CD4-positive, alpha-beta memory T cell (primary cell): ENCODE results near the gene DPCD. TPM values are rescaled to one million over a fixed set of nuclear protein-coding genes. Genes with fewer than 3 reads are reported as not detected.
A peak's percentile ranks its signal among the peaks of the same experiment; 100 is the strongest.
"Not testable (repeated sequence)": the region's sequence is repeated elsewhere in the genome, so short reads cannot be mapped to it uniquely, and the experiment has no call there.

Experiments used
- CTCF ChIA-PET: fragments of 350-600 bp; sonication (Branson Sonifier 250); formaldehyde crosslinking; loops from one replicate; lab custom pipeline; 2021; ENCODE audit warnings: inconsistent platforms; ENCODE audit not compliant: partially characterized antibody; lab: Charles Lee
- POLR2A ChIA-PET: fragments of 350-600 bp; sonication (Branson Sonifier 250); formaldehyde crosslinking; loops from one replicate; lab custom pipeline; 2021; ENCODE audit not compliant: partially characterized antibody; lab: Charles Lee
- DNase-seq, 5 donors: peaks; one replicate each; pipeline versions ENCODE4 v3.0.0 to v3.0.0-alpha.2; 2020 to 2022; ENCODE audit warnings: mixed read lengths in 1 of 5
- H3K27ac ChIP-seq: one replicate; pipeline ENCODE4 v1.7.0; 2013; ENCODE audit warnings: low read depth, low read length
- H3K27me3 ChIP-seq: 2 replicates; pipeline ENCODE4 v1.7.0; 2013; ENCODE audit warnings: mild to moderate bottlenecking, low read length, moderate library complexity; ENCODE audit not compliant: insufficient read depth
- H3K36me3 ChIP-seq: 2 replicates; pipeline ENCODE4 v1.7.0; 2013; ENCODE audit warnings: mild to moderate bottlenecking, low read length, moderate library complexity; ENCODE audit not compliant: insufficient read depth
- H3K4me1 ChIP-seq: 2 replicates; pipeline ENCODE4 v1.7.0; 2013; ENCODE audit warnings: mild to moderate bottlenecking, low read length, moderate library complexity; ENCODE audit not compliant: insufficient read depth
- H3K4me3 ChIP-seq, 2 donors: one replicate each; pipeline ENCODE4 v1.7.0; 2013; ENCODE audit warnings: low read length in 2 of 2, mild to moderate bottlenecking in 1 of 2
- H3K9me3 ChIP-seq, 2 donors: one replicate each; pipeline ENCODE4 v1.7.0; 2013; ENCODE audit warnings: low read length in 2 of 2, control low read depth in 1 of 2; ENCODE audit not compliant: control insufficient read depth in 1 of 2
- H3K27ac Mint-ChIP-seq, 7 donors: one replicate each; pipeline ENCODE4 v1.8.0; 2020 to 2021; ENCODE audit warnings: mixed read lengths in 7 of 7, mild to moderate bottlenecking in 6 of 7, inconsistent platforms in 3 of 7, moderate library complexity in 3 of 7
- H3K27me3 Mint-ChIP-seq, 2 donors: one replicate each; pipeline ENCODE4 v1.8.0; 2020 to 2021; ENCODE audit warnings: mixed read lengths in 2 of 2
- H3K36me3 Mint-ChIP-seq, 2 donors: one replicate each; pipeline ENCODE4 v1.8.0; 2020 to 2021; ENCODE audit warnings: mixed read lengths in 2 of 2, inconsistent platforms in 1 of 2, mild to moderate bottlenecking in 1 of 2
- H3K4me1 Mint-ChIP-seq, 4 donors: one replicate each; pipeline ENCODE4 v1.8.0; 2020 to 2021; ENCODE audit warnings: mixed read lengths in 4 of 4, mild to moderate bottlenecking in 1 of 4
- H3K4me3 Mint-ChIP-seq, 8 donors: one replicate each; pipeline ENCODE4 v1.8.0; 2020 to 2021; ENCODE audit warnings: mixed read lengths in 8 of 8, mild to moderate bottlenecking in 7 of 8, moderate library complexity in 6 of 8, inconsistent platforms in 3 of 8
- H3K9me3 Mint-ChIP-seq, 8 donors: one replicate each; pipeline ENCODE4 v1.8.0; 2020 to 2021; ENCODE audit warnings: mixed read lengths in 8 of 8, mild to moderate bottlenecking in 5 of 8, inconsistent platforms in 3 of 8, moderate library complexity in 1 of 8
- intact Hi-C: fragments of 100-400 bp; cut with micrococcal nuclease; formaldehyde crosslinking; loops from one replicate; pipeline ENCODE4 v1.15.1; 2023
- polyA plus RNA-seq, 2 donors: library from polyadenylated mRNA; unstranded; fragments of 300-500 nt; fragmentation: Illumina TruSeq; gene quantifications; one replicate each; pipeline ENCODE4 v1.2.3, GENCODE V29; 2021
- total RNA-seq, 2 experiments: library from RNA; stranded (reverse); gene quantifications; one replicate each; pipeline ENCODE4 v1.2.3, GENCODE V29; 2021

DPCD gene
- total and polyA plus RNA-seq, 4 experiments from 2014 or later, result 1.0 to 1.9 (median 1.3) TPM

- H3K4me1 ChIP-seq, result peaks cover 17% of the 10 kb centered on the region
- H3K36me3 ChIP-seq, result peaks cover 20% of the 10 kb centered on the region
- H3K27ac Mint-ChIP-seq, result peak overlapping the region in 2 of 7 donors; percentile 19 to 51
- peaks cover 22 to 37% of the 10 kb centered on the region in 2 donors for H3K36me3 Mint-ChIP-seq
- H3K4me3 Mint-ChIP-seq, result peak overlapping the region in 2 of 8 donors; percentile 15 to 59
- no peaks in the 10 kb centered on the region for H3K9me3 ChIP-seq
- H3K27me3 Mint-ChIP-seq, result no peaks in the 10 kb centered on the region
- H3K4me3 ChIP-seq, result no peak overlapping the region
- CTCF ChIA-PET, result interaction anchor here (3.8 kb wide), 1 partner anchor 15 kb away, joined by 18 read pairs; no protein-coding TSS in a partner anchor
- no peaks in the 10 kb centered on the region for H3K27me3 ChIP-seq
- no peak overlapping the region for H3K27ac ChIP-seq
- no peaks in the 10 kb centered on the region for H3K9me3 Mint-ChIP-seq
- POLR2A ChIA-PET, result interaction anchor here (1.5 kb wide), 1 partner anchor 232 kb away, joined by 5 read pairs; the partner anchor contains the start of gene OGA
- intact Hi-C loops, result loop anchor here (5.0 kb wide), 1 partner anchor 196 kb away; the partner anchor contains the start of gene NPM3
- DNase-seq, result no peak
- H3K4me1 Mint-ChIP-seq, result peaks cover 11 to 40% (median 26%) of the 10 kb centered on the region in 4 donors
These were observed 2.3 kb upstream of the DPCD start for GRCh38 chr10:101585841-101586240.

GRCh38 chr10:101588879-101589278 lies 758 bp downstream of the DPCD start:
- Histone ChIP-seq H3K4me3 (peak overlapping the region; percentile 79 to 81), H3K9me3 (no peaks in the 10 kb centered on the region), H3K27me3 (no peaks in the 10 kb centered on the region), H3K27ac (no peak overlapping the region), H3K4me1 (peaks cover 17% of the 10 kb centered on the region), H3K36me3 (peaks cover 5% of the 10 kb centered on the region)
- Mint-ChIP-seq H3K9me3 (no peaks in the 10 kb centered on the region), H3K27me3 (no peaks in the 10 kb centered on the region), H3K27ac (peak overlapping the region in 1 of 7 donors; percentile 82), H3K4me1 (peaks cover 11 to 40% (median 26%) of the 10 kb centered on the region in 4 donors), H3K36me3 (peaks cover 9 to 18% of the 10 kb centered on the region in 2 donors), H3K4me3 (peak overlapping the region; percentile 94 to 97 (median 94))
- DNase-seq, result no peak
- intact Hi-C loops, result loop anchor here (1.0 to 5.0 kb wide), 2 partner anchors 19 to 193 kb away; partner anchors contain the start of gene NPM3
- ChIA-PET POLR2A (interaction anchor here (0.6 to 1.4 kb wide), 2 partner anchors 13 to 15 kb away, joined by 3 to 4 read pairs; no protein-coding TSS in a partner anchor), CTCF (interaction anchor here (0.9 to 3.8 kb wide), 3 partner anchors 14 to 18 kb away, joined by 3 to 18 read pairs (median 13); no protein-coding TSS in a partner anchor)

- H3K27me3 ChIP-seq, H3K27ac Mint-ChIP-seq, H3K4me3 ChIP-seq, POLR2A ChIA-PET, H3K9me3 Mint-ChIP-seq, H3K9me3 ChIP-seq, H3K36me3 ChIP-seq, H3K27ac ChIP-seq, H3K4me3 Mint-ChIP-seq, intact Hi-C loops, DNase-seq, H3K4me1 ChIP-seq, H3K27me3 Mint-ChIP-seq, H3K36me3 Mint-ChIP-seq, H3K4me1 Mint-ChIP-seq: not testable (repeated sequence)
- CTCF ChIA-PET, result interaction anchor here (1.0 kb wide), 1 partner anchor 9 kb away, joined by 3 read pairs; no protein-coding TSS in a partner anchor
These were observed 5.2 kb downstream of the DPCD start for GRCh38 chr10:101593331-101593730.

GRCh38 chr10:101595591-101596433 lies 7.7 kb downstream of the DPCD start:
- no peak overlapping the region for H3K27ac Mint-ChIP-seq
- Histone ChIP-seq H3K4me1 (no peaks in the 10 kb centered on the region), H3K4me3 (no peak overlapping the region), H3K27me3 (no peaks in the 10 kb centered on the region), H3K27ac (no peak overlapping the region), H3K36me3 (no peaks in the 10 kb centered on the region), H3K9me3 (no peaks in the 10 kb centered on the region)
- H3K4me3 Mint-ChIP-seq, result no peak overlapping the region
- ChIA-PET CTCF (interaction anchor here (1.0 kb wide), 1 partner anchor 25 kb away, joined by 3 read pairs; no protein-coding TSS in a partner anchor), POLR2A (no interaction called here)
- DNase-seq, result no peak
- H3K27me3 Mint-ChIP-seq, result no peaks in the 10 kb centered on the region
- H3K36me3 Mint-ChIP-seq, result peaks cover 0 to 1% of the 10 kb centered on the region in 2 donors
- no peaks in the 10 kb centered on the region for H3K4me1 Mint-ChIP-seq
- intact Hi-C loops, result no loop called here
- no peaks in the 10 kb centered on the region for H3K9me3 Mint-ChIP-seq

DNA sequence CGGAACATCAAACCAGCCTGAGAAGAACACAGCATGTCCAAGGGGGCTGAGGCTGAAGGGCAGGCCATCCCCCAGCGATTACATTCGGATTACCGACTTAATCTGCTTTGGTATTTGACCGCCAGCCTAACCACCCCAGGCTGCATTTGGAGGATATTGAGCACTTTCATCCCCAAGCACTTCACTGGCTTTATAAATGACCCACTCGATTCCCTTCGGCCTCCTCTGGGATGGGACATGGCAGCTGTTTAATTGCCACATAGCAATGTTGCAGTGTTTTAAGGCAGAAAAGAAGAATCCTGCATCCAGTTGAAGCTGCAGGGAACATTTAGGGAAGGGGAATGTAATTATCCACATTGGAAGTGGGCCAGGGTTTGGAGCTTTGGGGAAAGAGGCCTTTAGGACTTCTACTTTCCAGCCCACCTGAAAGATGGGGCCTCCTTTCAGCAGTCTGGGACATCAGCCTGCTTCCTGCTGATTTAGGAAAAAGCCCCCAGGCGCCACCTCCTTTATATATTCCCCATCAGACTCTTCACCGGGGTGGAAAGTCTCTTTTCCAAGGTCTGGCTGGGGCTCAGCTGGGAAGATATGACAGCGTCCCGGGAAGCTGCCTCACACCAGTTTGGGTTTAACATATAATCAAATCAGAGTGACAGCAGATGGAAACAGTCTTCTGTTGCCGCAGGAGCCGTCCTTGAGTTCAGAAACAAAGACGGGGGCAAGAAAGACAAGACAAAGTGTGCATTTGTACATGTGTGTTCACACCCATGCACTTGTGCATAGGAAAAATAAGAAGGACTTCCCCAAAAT lies 9.2 kb downstream of the DPCD start:
- Histone ChIP-seq H3K36me3 (no peaks in the 10 kb centered on the region), H3K9me3 (no peaks in the 10 kb centered on the region), H3K27me3 (no peaks in the 10 kb centered on the region), H3K4me1 (no peaks in the 10 kb centered on the region), H3K4me3 (no peak overlapping the region), H3K27ac (no peak overlapping the region)
- Mint-ChIP-seq H3K4me3 (no peak overlapping the region), H3K27ac (peak overlapping the region in 1 of 7 donors; percentile 48), H3K27me3 (no peaks in the 10 kb centered on the region), H3K9me3 (no peaks in the 10 kb centered on the region), H3K4me1 (no peaks in the 10 kb centered on the region), H3K36me3 (peaks cover 0 to 1% of the 10 kb centered on the region in 2 donors)
- DNase-seq, result no peak
- CTCF ChIA-PET, result no interaction called here
- POLR2A ChIA-PET, result no interaction called here
- intact Hi-C loops, result no loop called here

DNA sequence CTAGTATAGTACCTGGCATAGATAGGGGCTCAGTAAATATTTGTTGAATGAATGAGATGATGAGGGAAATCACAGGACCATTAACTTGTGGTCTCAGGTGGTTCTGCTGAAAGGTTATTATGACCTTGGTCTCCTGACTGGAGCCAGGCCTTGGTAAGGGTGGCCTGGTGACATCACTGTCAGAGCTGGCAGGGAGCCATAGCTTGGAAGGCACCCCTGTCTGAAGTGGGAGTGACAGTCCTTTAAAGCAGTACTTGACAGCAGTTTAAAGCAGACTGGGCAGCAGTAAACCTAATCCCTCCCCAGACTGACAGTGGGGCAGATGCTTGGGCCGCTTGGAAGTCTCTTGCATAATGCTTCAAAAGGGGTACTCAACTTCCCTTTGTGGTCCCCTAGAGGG lies 13.4 kb downstream of the DPCD start:
- Histone ChIP-seq H3K27me3 (no peaks in the 10 kb centered on the region), H3K36me3 (peaks cover under 1% of the 10 kb centered on the region), H3K9me3 (no peaks in the 10 kb centered on the region), H3K4me3 (no peak overlapping the region), H3K27ac (no peak overlapping the region), H3K4me1 (no peaks in the 10 kb centered on the region)
- Mint-ChIP-seq H3K36me3 (peaks cover 8 to 21% of the 10 kb centered on the region in 2 donors), H3K27me3 (no peaks in the 10 kb centered on the region), H3K27ac (peak overlapping the region in 2 of 7 donors; percentile 27 to 75), H3K4me1 (no peaks in the 10 kb centered on the region), H3K9me3 (no peaks in the 10 kb centered on the region), H3K4me3 (no peak overlapping the region)
- ChIA-PET POLR2A (no interaction called here), CTCF (interaction anchor here (1.2 to 3.2 kb wide), 3 partner anchors 14 to 180 kb away, joined by 3 to 26 read pairs (median 4); no protein-coding TSS in a partner anchor)
- intact Hi-C loops, result no loop called here
- DNase-seq, result no peak
